Stimulated activated CD4-positive, alpha-beta T cell treated with anti-CD3 and anti-CD28 coated beads, TNF-alpha, amount 100 ng/mL, for 4 hours (primary cell): ENCODE measurements around the gene FCSK.
A peak's percentile ranks its signal among the peaks of the same experiment; 100 is the strongest.
"Not testable (repeated sequence)": the region's sequence is repeated elsewhere in the genome, so short reads cannot be mapped to it uniquely, and the experiment has no call there.

Experiments used
- DNase-seq, 3 experiments: peaks; one replicate each; pipeline ENCODE4 v3.0.0-alpha.2; 2020; ENCODE audit warnings: low read depth in 3 of 3

Gene FCSK

GRCh38 chr16:70432356-70432722, 22.1 kb upstream of the FCSK start:
- no peak for DNase-seq

GRCh38 chr16:70432723-70433457, 21.5 kb upstream of the FCSK start:
- DNase-seq, result no peak

- DNase-seq, result no peak
Measured at GRCh38 chr16:70433458-70434103, 20.8 kb upstream of the FCSK start.

- no peak for DNase-seq
Measured at GRCh38 chr16:70434484-70435260, 19.7 kb upstream of the FCSK start.

GRCh38 chr16:70437017-70437581, 17.3 kb upstream of the FCSK start:
- DNase-seq, result no peak

GRCh38 chr16:70437582-70438557, 16.5 kb upstream of the FCSK start:
- DNase-seq, result no peak

- no peak for DNase-seq
Measured at GRCh38 chr16:70438585-70438968, 15.8 kb upstream of the FCSK start.

GRCh38 chr16:70438969-70439862, 15.2 kb upstream of the FCSK start, which contains the start of gene ST3GAL2:
Gene ST3GAL2 (minus strand): TSS chr16:70439100. CDS start chr16:70398530, 40,570 bp downstream.
- peak; percentile 87 to 90 (median 89) for DNase-seq

GRCh38 chr16:70440009-70440692, 14.2 kb upstream of the FCSK start:
- no peak for DNase-seq

- DNase-seq, result no peak
Measured at GRCh38 chr16:70441406-70441990, 12.9 kb upstream of the FCSK start.

GRCh38 chr16:70442344-70442743, 12.1 kb upstream of the FCSK start:
- DNase-seq, result no peak

GRCh38 chr16:70444249-70445063, 9.9 kb upstream of the FCSK start:
- no peak for DNase-seq

- DNase-seq, result no peak
Measured at GRCh38 chr16:70448075-70448474, 6.3 kb upstream of the FCSK start.

- DNase-seq, result not testable (repeated sequence)
Measured at GRCh38 chr16:70450142-70451003, 4.0 kb upstream of the FCSK start.

- DNase-seq, result not testable (repeated sequence)
Measured at GRCh38 chr16:70451004-70451340, 3.4 kb upstream of the FCSK start.

GRCh38 chr16:70453117-70453891, 1.1 kb upstream of the FCSK start:
- DNase-seq, result no peak

- no peak for DNase-seq
Measured at GRCh38 chr16:70453892-70454221, 538 bp upstream of the FCSK start.
